ENCODE measurements around the gene HNRNPK.

DNA sequence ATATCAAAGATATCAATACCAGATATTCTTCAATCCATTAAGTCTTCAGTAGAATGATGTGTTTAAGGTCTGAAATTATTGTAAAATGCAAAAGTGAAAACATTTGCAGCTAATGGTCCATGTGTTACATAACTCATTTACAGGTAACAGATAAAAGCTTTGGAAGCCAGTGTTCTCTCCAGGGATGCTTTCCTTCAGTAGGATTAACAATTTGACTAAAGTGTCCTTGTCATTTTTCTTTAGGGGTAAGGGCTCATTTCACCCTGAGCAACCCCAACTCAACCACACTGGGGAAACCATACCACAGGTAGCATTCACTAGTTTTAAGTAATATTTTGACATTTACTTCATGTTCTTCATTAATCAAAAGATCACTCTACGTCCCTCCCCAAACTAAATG lies 12.9 kb downstream of the HNRNPK start:
- TF ChIP-seq GATA2 (IDR thresholded peaks at IDR 0.05; ENCODE audit: low read depth, low read length): no peak
- TF ChIP-seq GATA3 (IDR thresholded peaks at IDR 0.05; ENCODE audit: low read depth, low read length): no peak

Measured in SH-SY5Y (cell line).